Nasal cavity respiratory epithelium epithelial cell of viscerocranial mucosa (primary cell): ENCODE results near the gene NCOA3. TPM values are rescaled to one million over a fixed set of nuclear protein-coding genes. Genes with fewer than 3 reads are reported as not detected.

Experiments
- total RNA-seq: library from RNA; depleted of rRNA; stranded (reverse); fragments of >200 nt; gene quantifications from 2 replicates; pipeline ENCODE4 v1.2.3, GENCODE V29; 2014

The NCOA3 gene
- total RNA-seq: 36.2 and 59.9 TPM in 2 replicates

GRCh38 chr20:47501482-47502270 lies at the start of gene NCOA3:
TSS of gene NCOA3 (plus strand) at chr20:47501887. CDS start at chr20:47622248, 120,361 bp downstream.

Other genes starting within 250 kb of the NCOA3 start
- gene ZMYND8, start 145.2 kb upstream of the NCOA3 start, total RNA-seq: 13.7 and 33.9 TPM in 2 replicates